GM12878 (cell line): ENCODE data around the gene NIPAL4. TPM values are rescaled to one million over a fixed set of nuclear protein-coding genes. Genes with fewer than 3 reads are reported as not detected.

ENCODE experiments used
- ATAC-seq: fragments of 200-7000 bp; cut with Tn5 transposase; 3 replicates; pipeline ENCODE4 v1.9.1; 2020; ENCODE audit warnings: mild to moderate bottlenecking, moderate library complexity
- BruUV-seq: library from RNA; stranded (reverse); fragments of 400-500 nt; replicated peaks from 2 replicates; lab custom pipeline; 2021; lab: Mats Ljungman, UMichigan
- CTCF ChIA-PET: fragments of 300-600 bp; sonication (Branson Sonifier 250); formaldehyde crosslinking; extraction: SDS; loops from one replicate; lab custom pipeline; 2021; ENCODE audit warnings: inconsistent platforms; lab: Yijun Ruan, JAX
- POLR2A ChIA-PET: fragments of 350-600 bp; formaldehyde crosslinking; extraction: SDS; loops from one replicate; lab custom pipeline; 2021; ENCODE audit warnings: inconsistent platforms; lab: Charles Lee
- RAD21 ChIA-PET: fragments of 300-600 bp; sonication (Branson Sonifier 250); formaldehyde crosslinking; loops from one replicate; lab custom pipeline; 2023; ENCODE audit warnings: antibody characterized with exemption; ENCODE audit not compliant: unreplicated experiment; lab: Charles Lee
- SMC1A ChIA-PET: fragments of 300-600 bp; sonication (Branson Sonifier 250); formaldehyde crosslinking; loops from one replicate; lab custom pipeline; 2023; ENCODE audit not compliant: unreplicated experiment, uncharacterized antibody; lab: Charles Lee
- DNase-seq: peaks from one replicate; pipeline ENCODE4 v3.0.0-alpha.2; 2011; ENCODE audit warnings: low read depth, low spot score
- FAIRE-seq: peaks from 3 replicates; lab custom pipeline; 2011; peaks lifted over from hg19 to GRCh38; lab: Jason Lieb, UNC
- H2AFZ ChIP-seq: 2 replicates; pipeline ENCODE4 v1.6.0; 2011; ENCODE audit warnings: low read depth, low read length, control low read depth; ENCODE audit not compliant: control insufficient read depth
- H3K27ac ChIP-seq: 2 replicates; pipeline ENCODE4 v1.5.1; 2011; ENCODE audit warnings: control low read depth; ENCODE audit not compliant: control insufficient read depth, insufficient read depth
- H3K27me3 ChIP-seq, 2 experiments: replicated peaks in 1 of 2; 2 replicates each; pipeline versions ENCODE4 v1.6.0 to v1.6.1; 2011; ENCODE audit warnings: low read length in 1 of 2; ENCODE audit not compliant: control insufficient read depth in 2 of 2, insufficient read depth in 2 of 2
- H3K36me3 ChIP-seq, 2 experiments: 2 replicates each; pipeline ENCODE4 v1.5.1; 2011; ENCODE audit warnings: low read length in 1 of 2; ENCODE audit not compliant: control insufficient read depth in 2 of 2, insufficient read depth in 2 of 2
- H3K4me1 ChIP-seq: 2 replicates; pipeline ENCODE4 v1.6.1; 2011; ENCODE audit warnings: mild to moderate bottlenecking, low read length, moderate library complexity, mixed read lengths; ENCODE audit not compliant: control insufficient read depth, insufficient read depth
- H3K4me2 ChIP-seq: 2 replicates; pipeline ENCODE4 v1.6.0; 2011; ENCODE audit warnings: control low read depth; ENCODE audit not compliant: control insufficient read depth, insufficient read depth
- H3K4me3 ChIP-seq: fragments of 200-600 bp; sonication (generic); 2 replicates; pipeline ENCODE4 v1.5.1; 2016
- H3K79me2 ChIP-seq: 2 replicates; pipeline ENCODE4 v1.6.0; 2011; ENCODE audit warnings: low read length; ENCODE audit not compliant: control insufficient read depth, insufficient read depth
- H3K9ac ChIP-seq: 2 replicates; pipeline ENCODE4 v1.8.0; 2011; ENCODE audit warnings: low read length, control low read depth, mixed read lengths; ENCODE audit not compliant: control insufficient read depth, insufficient read depth
- H3K9me3 ChIP-seq: replicated peaks from 3 replicates; pipeline ENCODE4 v1.5.1; 2011; ENCODE audit warnings: mild to moderate bottlenecking, low read length; ENCODE audit not compliant: control insufficient read depth, insufficient read depth
- H4K20me1 ChIP-seq: 2 replicates; pipeline ENCODE4 v1.6.0; 2011; ENCODE audit not compliant: control insufficient read depth, insufficient read depth
- BMI1 ChIP-seq: fragments of 450-650 bp; IDR thresholded peaks from 2 replicates; pipeline ENCODE4 v1.6.1; 2016; ENCODE audit warnings: mild to moderate bottlenecking, moderate library complexity, borderline replicate concordance
- CBFB ChIP-seq: IDR thresholded peaks from 2 replicates; pipeline ENCODE4 v1.6.1; 2016; ENCODE audit warnings: antibody characterized with exemption, low read depth
- CHD4 ChIP-seq: fragments of 200-600 bp; sonication (generic); IDR thresholded peaks from 2 replicates; pipeline ENCODE4 v1.6.1; 2016; ENCODE audit warnings: mild to moderate bottlenecking
- IKZF2 ChIP-seq, 2 experiments: fragments of 450-650 bp; IDR thresholded peaks; 2 replicates each; pipeline ENCODE4 v1.6.1; 2017; ENCODE audit warnings: mild to moderate bottlenecking in 2 of 2, moderate library complexity in 2 of 2
- MYB ChIP-seq: fragments of 150-350 bp; IDR thresholded peaks from 2 replicates; pipeline ENCODE4 v1.6.1; 2014; ENCODE audit warnings: mild to moderate bottlenecking, low read depth, low read length, borderline replicate concordance
- NFYB ChIP-seq: IDR thresholded peaks from 2 replicates; pipeline ENCODE4 v1.6.1; 2011; ENCODE audit warnings: low read depth, mild to moderate bottlenecking, low read length, improper control_type of control experiment, moderate library complexity; ENCODE audit not compliant: insufficient read depth
- RUNX3 ChIP-seq: IDR thresholded peaks from 2 replicates; pipeline ENCODE4 v1.6.1; 2012; ENCODE audit warnings: low read length, inconsistent platforms
- SMAD1 ChIP-seq: fragments of 450-650 bp; IDR thresholded peaks from 2 replicates; pipeline ENCODE4 v1.6.1; 2018; ENCODE audit warnings: mild to moderate bottlenecking, low read depth; ENCODE audit not compliant: partially characterized antibody
- SMC3 ChIP-seq: IDR thresholded peaks from 2 replicates; pipeline ENCODE4 v1.6.1; 2011; ENCODE audit warnings: low read length, improper control_type of control experiment, borderline replicate concordance
- STAT3 ChIP-seq: IDR thresholded peaks from 2 replicates; pipeline ENCODE4 v1.6.1; 2011; ENCODE audit warnings: low read depth, low read length, improper control_type of control experiment
- YY1 ChIP-seq: IDR thresholded peaks from 2 replicates; pipeline ENCODE4 v1.6.1; 2011; ENCODE audit warnings: low read depth, mild to moderate bottlenecking, low read length
- ZNF592 ChIP-seq: fragments of 450-650 bp; IDR thresholded peaks from 2 replicates; pipeline ENCODE4 v1.6.1; 2017; ENCODE audit warnings: mild to moderate bottlenecking, moderate library complexity
- WGBS: methylation state at CpG from one replicate; pipeline ENCODE4 v1.1.6; 2016; ENCODE audit warnings: low lambda C conversion rate; ENCODE audit not compliant: insufficient replicate concordance, insufficient coverage; ENCODE audit errors: missing lambda C conversion rate; 5-methylcytosine and 5-hydroxymethylcytosine counted together
- in situ Hi-C: fragments of 300-500 bp; cut with MboI; formaldehyde crosslinking; loops from 9 replicates; pipeline ENCODE4 v1.14.3; 2018; ENCODE audit warnings: mixed read lengths
- intact Hi-C: fragments of 100-400 bp; cut with micrococcal nuclease; formaldehyde crosslinking; loops from one replicate; pipeline ENCODE4 v1.14.2; 2022; ENCODE audit not compliant: unreplicated experiment
- polyA plus RNA-seq, 11 experiments: library from polyadenylated mRNA; depleted of rRNA in 4 of 11; unstranded in 6 of 11; stranded (reverse) in 5 of 11; fragments of >200 nt; fragmentation: Nextera tagmentation in 4 of 11; fragmentation: Illumina TruSeq in 1 of 11; extraction: Ambion mirVana in 4 of 11; extraction: Trizol in 1 of 11; gene quantifications; 1 replicate in 1 of 11; 2 replicates in 10 of 11; pipeline versions ENCODE4 v1.2.1 to v1.2.3, GENCODE V29; 2011 to 2016; ENCODE audit warnings: inconsistent platforms in 2 of 11, missing spikeins in 2 of 11, low read depth in 1 of 11
- total RNA-seq, 4 experiments: library from RNA; depleted of rRNA in 3 of 4; stranded (reverse); fragments of >200 nt in 3 of 4; fragmentation: Illumina TruSeq in 1 of 4; extraction: Trizol in 1 of 4; gene quantifications; 2 replicates each; pipeline versions ENCODE4 v1.2.1 to v1.2.3, GENCODE V29; 2013 to 2021

NIPAL4 gene
- total and polyA plus RNA-seq, 10 of the 15 experiments (the other 5 are each of a cell fraction or from before 2014, with no cell fraction given) = 0.11 to 15.5 (median 5.9) TPM

GRCh38 chr5:157504053-157504452 is 44.0 kb downstream of the NIPAL4 start:
- peak; percentile 65 for FAIRE-seq
- Histone ChIP-seq H4K20me1 (no peaks in the 10 kb centered on the region), H3K4me3 (no peak overlapping the region; the same call in 1 of the 2 replicates), H3K4me2 (no peak overlapping the region), H2AFZ (no peak overlapping the region), H3K9ac (no peak overlapping the region), H3K27ac (peak overlapping the region; percentile 57; the same call in 1 of the 2 replicates), H3K79me2 (no peaks in the 10 kb centered on the region), H3K9me3 (peaks cover 2% of the 10 kb centered on the region; the same call in 1 of the 3 replicates), H3K36me3 (peaks cover 8 to 12% of the 10 kb centered on the region in 2 experiments; a peak in 3 of 4 replicates), H3K27me3 (no peaks in the 10 kb centered on the region), H3K4me1 (peaks cover 70% of the 10 kb centered on the region)
- DNase-seq = no peak
- ChIA-PET CTCF (interaction anchor here (1.3 to 1.4 kb wide), 2 partner anchors 14 to 37 kb away, joined by 3 to 4 read pairs; no protein-coding TSS in a partner anchor), SMC1A (interaction anchor here (0.8 to 5.3 kb wide), 10 partner anchors 13 to 256 kb away, joined by 3 to 30 read pairs (median 4); no protein-coding TSS in a partner anchor), RAD21 (interaction anchor here (0.6 to 2.9 kb wide), 5 partner anchors 14 to 347 kb away, joined by 3 to 11 read pairs (median 4); no protein-coding TSS in a partner anchor), POLR2A (interaction anchor here (0.7 kb wide), 1 partner anchor 89 kb away, joined by 6 read pairs; no protein-coding TSS in a partner anchor)
- no peak for ATAC-seq
- intact Hi-C loops (loop anchor here (5.0 kb wide), 3 partner anchors 53 to 228 kb away; partner anchors contain the start of gene THG1L), in situ Hi-C loops (no loop called here)
- no TSS peak for BruUV-seq
- 60% methylated on average over 8 of the region's 8 CpGs for WGBS
- TF ChIP-seq RUNX3 (peak; percentile 47), SMC3 (no peak)

- H3K4me3 ChIP-seq = no peak overlapping the region
- FAIRE-seq (no peak), ATAC-seq (no peak), DNase-seq (no peak)
- ChIA-PET SMC1A (interaction anchor here (0.6 to 4.7 kb wide), 5 partner anchors 11 to 214 kb away, joined by 4 to 18 read pairs (median 7); no protein-coding TSS in a partner anchor), CTCF (no interaction called here), POLR2A (no interaction called here), RAD21 (no interaction called here)
- peak overlapping the region; percentile 17; the same call in 1 of the 2 replicates for H3K27ac ChIP-seq
- H3K9ac ChIP-seq = no peak overlapping the region
- in situ Hi-C loops = no loop called here
- peaks cover 5 to 13% of the 10 kb centered on the region in 2 experiments; a peak in 3 of 4 replicates for H3K36me3 ChIP-seq
- peak overlapping the region; percentile 14; the same call in 1 of the 2 replicates for H3K4me2 ChIP-seq
- WGBS = 90% methylated on average over 6 of the region's 6 CpGs
- no peaks in the 10 kb centered on the region for H3K79me2 ChIP-seq
- intact Hi-C loops = no loop called here
- no TSS peak for BruUV-seq
- H3K9me3 ChIP-seq = peaks cover 2% of the 10 kb centered on the region; the same call in 1 of the 3 replicates
- no peaks in the 10 kb centered on the region for H4K20me1 ChIP-seq
- no peak overlapping the region for H2AFZ ChIP-seq
- peaks cover 65% of the 10 kb centered on the region for H3K4me1 ChIP-seq
- H3K27me3 ChIP-seq = no peaks in the 10 kb centered on the region
- no peak for TF ChIP-seq YY1
- no peak for TF ChIP-seq CBFB
- TF ChIP-seq BMI1 = no peak
- TF ChIP-seq SMAD1 = no peak
- no peak for TF ChIP-seq STAT3
- TF ChIP-seq NFYB = no peak
- TF ChIP-seq ZNF592 = no peak
- TF ChIP-seq CHD4 = no peak
- TF ChIP-seq IKZF2 (IDR thresholded peaks at IDR 0.05) = no peak
- no peak for TF ChIP-seq MYB
These were observed 45.5 kb downstream of the NIPAL4 start for GRCh38 chr5:157505496-157505895.
